ENCODE measurements around the gene IWS1.

DNA sequence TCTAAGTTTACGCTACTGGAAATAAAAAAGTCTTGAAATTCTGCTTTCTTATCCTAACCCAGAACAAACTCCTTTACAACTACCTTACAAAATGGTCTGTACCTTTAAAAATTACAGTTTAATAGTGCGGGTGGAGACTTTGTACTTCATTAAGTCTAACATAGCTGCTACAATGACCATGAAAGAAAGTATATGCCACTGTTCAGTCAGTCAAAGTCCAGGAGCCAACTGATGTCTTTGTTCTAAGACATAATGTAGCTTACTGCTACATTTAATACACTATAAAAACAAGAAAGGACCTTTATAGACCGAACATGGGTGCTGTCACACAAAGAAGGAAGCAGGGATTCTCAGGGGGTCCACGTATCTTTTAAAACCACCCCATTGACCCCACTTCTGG, 36.0 kb downstream of the IWS1 start:
- TF ChIP-seq, protein P1, sequence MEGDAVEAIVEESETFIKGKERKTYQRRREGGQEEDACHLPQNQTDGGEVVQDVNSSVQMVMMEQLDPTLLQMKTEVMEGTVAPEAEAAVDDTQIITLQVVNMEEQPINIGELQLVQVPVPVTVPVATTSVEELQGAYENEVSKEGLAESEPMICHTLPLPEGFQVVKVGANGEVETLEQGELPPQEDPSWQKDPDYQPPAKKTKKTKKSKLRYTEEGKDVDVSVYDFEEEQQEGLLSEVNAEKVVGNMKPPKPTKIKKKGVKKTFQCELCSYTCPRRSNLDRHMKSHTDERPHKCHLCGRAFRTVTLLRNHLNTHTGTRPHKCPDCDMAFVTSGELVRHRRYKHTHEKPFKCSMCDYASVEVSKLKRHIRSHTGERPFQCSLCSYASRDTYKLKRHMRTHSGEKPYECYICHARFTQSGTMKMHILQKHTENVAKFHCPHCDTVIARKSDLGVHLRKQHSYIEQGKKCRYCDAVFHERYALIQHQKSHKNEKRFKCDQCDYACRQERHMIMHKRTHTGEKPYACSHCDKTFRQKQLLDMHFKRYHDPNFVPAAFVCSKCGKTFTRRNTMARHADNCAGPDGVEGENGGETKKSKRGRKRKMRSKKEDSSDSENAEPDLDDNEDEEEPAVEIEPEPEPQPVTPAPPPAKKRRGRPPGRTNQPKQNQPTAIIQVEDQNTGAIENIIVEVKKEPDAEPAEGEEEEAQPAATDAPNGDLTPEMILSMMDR (conservative IDR thresholded peaks at IDR 0.05; ENCODE audit: low read length) = no peak
- TF ChIP-seq EZH2phosphoT487 (IDR thresholded peaks at IDR 0.05; ENCODE audit: borderline replicate concordance, low read depth, low read length) = no peak

Measured in OCI-LY7 (cell line).